Measurements from ENCODE around the gene MED9.

Gene MED9

DNA sequence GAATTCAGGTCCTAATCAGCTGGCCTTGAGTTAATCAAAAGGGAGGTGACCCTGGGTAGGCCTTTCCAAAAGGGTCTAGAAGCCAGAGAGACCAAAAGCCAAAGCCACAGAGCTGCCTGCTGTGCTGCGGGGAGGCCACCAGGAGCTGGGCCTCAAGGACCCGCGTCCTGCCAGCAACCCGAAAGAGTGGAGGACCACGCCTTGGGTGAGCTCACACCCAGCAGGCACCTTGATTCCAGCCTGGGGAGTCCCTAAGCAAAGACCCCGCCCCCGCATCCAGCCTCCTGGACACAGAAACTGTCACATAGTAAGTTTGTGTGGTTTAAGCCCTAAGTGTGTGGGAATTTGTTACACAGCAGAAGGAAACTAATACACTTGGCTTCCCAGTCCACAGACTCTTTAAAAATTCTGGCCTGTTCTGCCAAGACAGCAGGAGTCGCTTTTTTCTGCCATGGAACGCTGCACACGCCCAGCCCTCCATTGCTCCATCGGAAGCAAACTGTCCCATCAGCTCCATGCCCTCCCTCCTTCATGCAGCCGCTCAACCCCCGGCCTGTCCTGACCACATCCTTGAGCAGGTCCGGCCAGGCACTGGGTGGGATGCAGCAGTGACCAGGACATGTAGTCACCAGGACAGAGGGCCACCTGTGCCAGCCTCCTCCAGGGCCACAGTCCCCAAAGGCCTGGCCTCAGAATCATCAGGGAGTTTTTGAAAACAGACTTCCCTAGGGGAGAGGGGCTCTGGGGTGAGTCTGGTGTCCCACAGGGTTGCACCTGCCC is 40.3 kb downstream of the MED9 start:
- DNase-seq (ENCODE audit: low spot score): no peak

DNA sequence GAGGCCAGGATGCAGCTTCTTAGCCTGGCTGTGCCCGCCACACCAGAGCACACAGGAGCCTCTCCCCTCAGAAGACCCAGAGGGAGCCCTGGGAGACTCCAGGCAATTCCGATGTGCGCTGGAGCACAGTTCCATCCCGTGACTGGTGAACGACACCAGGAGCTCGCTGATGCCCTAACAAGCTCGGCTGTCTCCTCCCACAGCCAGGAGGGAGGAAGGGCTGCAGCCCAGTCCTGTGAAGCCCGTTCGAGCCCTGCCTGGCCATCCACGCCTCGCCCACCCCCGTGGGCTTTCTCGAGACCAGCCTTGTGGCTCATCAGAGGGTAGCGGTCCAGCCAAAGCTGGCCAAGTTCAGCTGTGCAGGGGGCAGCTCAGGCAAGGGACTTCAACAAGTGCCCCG is 41.2 kb downstream of the MED9 start:
- no peak for DNase-seq (ENCODE audit: low spot score)

DNA sequence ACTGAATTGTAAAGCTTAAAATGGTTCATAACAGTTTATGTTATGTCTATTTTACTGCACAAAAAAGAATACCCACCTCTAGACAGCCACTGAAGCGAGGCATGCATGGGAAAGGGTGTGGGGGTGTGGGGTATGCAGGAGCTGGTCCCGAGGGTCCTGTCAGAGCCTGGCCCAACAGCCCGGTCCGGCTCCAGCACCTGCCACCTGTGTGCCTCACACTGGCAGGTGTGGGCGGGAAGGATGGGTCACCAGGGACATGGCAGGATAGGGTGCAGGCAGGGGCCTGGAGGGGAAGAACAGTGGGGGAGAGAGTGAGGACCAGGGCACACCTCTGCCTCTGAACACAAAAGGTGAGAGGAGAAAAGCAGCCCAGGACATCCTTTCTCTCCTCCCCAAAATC is 42.2 kb downstream of the MED9 start:
- no peak for DNase-seq (ENCODE audit: low spot score)

GRCh38 chr17:17519886-17520285 is 43.1 kb downstream of the MED9 start:
- no peak for DNase-seq (ENCODE audit: low spot score)

DNA sequence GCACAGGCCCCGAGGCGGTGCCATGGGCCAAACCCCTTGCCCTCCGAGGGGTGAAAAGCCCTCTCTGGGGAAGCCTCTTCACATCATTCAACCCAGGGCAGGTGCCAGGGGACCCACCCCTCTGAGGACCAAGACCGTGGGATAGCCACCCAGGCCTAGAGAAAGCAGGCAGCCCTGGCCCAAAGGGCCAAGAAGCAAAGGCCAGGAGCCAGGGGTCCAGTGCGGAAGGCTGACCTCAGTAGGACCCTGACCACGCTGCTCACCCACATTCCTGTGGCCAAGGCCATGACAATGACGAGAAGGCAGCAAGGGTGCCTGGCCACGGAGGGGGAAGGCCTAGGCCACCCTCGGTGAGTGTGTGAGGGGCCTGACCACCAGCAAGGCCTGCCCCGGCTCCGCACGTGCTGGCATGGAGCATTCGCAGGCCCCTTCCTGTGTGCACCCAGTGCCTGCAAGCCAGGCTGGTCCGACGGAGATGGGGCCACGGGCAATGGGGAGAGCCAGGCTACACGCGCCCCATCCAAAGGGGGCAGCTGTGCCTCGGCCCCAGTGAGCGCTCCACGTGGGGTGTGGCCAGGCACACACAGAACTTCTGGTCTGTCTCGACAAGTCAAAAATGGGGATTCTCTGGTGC is 43.9 kb downstream of the MED9 start:
- DNase-seq (ENCODE audit: low spot score): no peak

DNA sequence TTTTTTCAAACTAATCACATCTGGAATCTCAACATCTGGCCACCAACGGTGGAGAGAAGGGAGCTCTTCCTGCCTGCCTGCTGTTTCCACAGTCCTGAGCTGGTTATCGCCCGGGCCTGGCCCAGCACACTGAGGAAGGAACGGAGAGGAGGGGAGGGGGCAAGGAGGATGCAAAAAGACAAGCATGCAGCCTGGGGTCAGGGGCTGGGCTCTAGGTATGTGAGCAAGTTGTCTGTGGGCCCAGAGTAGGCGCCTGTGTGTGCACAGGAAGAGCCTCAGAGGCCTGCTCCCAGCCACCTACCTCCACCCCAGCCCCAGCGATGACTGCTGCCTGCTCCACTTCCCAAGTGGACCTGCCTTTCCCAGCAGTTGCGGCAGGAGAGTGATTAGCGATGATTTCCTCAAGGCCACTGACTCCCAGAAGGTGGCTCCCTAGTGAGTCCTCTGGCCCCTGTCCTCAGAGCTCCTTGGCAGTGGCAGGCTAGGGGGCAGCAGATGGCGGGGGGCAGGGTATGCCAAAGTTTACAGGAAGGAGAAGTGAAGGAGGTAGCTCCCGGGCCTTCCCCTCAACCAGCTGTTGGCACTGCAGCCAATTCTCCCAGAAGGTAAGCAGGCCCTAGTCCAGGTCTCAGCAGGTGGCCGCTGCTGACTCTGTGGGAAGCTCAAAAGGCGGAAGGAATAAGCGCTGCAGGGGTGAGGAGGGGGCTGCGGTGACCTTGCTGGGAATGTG is 46.4 kb downstream of the MED9 start:
- no peak for DNase-seq (ENCODE audit: low spot score)

DNA sequence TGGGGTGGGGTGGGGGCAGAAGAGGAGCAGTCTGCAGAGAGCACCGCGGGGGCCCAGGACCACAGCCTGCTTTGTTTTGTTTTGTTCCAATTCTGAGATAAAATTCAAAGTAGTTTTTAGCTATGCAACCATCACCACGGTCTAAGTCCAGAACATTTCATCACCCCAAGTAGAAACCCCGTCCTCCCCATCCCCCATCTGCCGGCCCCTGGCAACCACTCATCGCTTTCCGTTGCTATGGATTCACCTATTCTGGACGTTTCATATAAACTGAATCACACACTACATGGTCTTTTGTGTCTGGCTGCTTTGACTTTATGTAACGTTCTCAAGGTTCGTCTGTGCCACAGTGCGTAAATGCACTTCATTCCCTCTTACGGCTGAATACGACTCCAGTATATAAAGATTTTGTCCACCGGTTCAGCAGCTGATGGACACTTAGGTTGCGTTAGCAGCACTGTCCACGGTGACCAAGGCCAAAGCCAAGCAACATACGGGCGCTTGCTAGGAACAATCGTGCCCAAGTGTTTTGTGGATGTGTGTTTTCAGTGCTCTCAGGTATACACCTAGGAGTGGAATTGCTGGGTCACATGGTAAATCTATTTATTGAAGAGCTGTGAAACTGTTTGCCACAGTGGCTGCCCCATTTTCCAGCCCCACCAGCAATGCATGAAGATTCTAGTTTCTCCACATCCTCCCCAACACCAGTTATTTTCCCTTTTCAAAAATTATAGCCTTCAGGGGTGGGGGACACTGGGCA is 47.1 kb downstream of the MED9 start:
- DNase-seq (ENCODE audit: low spot score): no peak

DNA sequence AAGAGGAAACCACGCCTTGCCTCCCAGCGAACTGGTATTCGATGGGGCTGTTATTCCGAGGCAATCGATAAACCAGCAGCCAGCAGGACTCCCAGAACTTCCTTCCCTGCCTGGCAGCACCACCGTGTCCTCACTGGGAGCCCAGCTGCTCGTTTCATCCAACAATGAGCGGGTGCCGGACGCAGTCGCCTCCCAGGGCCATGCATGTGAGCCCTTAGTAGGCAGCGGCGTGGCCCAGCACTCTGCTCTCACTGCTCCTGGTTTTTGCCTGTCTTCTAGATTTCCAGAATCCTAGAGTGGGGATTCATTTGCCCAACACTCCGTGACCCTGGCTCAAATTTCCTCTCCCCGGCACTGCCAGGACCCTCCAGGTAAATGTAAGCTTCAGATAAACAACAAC is 48.5 kb downstream of the MED9 start:
- DNase-seq (ENCODE audit: low spot score): no peak

- no peak for DNase-seq (ENCODE audit: low spot score)
Observed at GRCh38 chr17:17525956-17526355, 49.2 kb downstream of the MED9 start.

DNA sequence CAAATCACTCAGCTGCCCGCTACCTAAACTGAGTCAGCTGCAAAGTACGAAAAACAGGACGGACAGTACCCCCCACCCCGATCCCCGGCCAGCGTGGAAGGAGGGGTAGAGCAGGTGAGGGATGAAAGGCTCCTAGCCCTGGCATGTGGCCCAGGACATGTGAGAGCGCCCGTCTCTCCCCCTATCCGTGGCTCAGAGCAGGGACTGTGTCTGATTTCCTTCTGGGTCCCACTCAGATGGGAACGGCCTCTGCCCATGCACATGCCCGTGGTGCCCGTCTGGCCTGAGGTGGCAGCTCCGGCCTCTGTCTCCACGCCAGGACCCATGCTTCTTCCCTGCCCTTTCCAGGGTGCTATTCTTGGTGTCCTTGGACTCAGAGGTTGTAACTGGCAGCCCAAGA is 49.6 kb downstream of the MED9 start:
- no peak for DNase-seq (ENCODE audit: low spot score)

DNA sequence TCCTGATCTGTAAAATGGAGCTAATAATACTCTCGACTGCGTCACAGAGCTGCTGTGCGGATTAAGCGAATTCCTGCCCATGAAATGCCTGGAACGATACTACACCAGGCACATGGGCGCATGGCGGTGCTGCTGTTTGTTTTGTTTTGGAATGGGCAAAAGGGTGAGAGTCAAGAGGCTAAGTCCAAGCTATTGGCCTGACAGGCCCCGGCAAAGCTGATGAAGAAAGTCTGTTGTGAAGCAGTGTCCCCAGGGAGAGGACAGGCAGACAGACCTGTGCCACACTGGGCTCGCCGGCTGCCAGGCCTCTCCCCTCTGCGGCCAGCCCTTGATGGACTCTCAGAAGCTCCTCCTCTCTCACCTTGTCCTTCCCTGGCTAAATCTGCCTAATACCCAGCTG is 50.7 kb downstream of the MED9 start:
- DNase-seq (ENCODE audit: low spot score): no peak

GRCh38 chr17:17527956-17528500 is 51.2 kb downstream of the MED9 start:
- DNase-seq (ENCODE audit: low spot score): no peak

DNA sequence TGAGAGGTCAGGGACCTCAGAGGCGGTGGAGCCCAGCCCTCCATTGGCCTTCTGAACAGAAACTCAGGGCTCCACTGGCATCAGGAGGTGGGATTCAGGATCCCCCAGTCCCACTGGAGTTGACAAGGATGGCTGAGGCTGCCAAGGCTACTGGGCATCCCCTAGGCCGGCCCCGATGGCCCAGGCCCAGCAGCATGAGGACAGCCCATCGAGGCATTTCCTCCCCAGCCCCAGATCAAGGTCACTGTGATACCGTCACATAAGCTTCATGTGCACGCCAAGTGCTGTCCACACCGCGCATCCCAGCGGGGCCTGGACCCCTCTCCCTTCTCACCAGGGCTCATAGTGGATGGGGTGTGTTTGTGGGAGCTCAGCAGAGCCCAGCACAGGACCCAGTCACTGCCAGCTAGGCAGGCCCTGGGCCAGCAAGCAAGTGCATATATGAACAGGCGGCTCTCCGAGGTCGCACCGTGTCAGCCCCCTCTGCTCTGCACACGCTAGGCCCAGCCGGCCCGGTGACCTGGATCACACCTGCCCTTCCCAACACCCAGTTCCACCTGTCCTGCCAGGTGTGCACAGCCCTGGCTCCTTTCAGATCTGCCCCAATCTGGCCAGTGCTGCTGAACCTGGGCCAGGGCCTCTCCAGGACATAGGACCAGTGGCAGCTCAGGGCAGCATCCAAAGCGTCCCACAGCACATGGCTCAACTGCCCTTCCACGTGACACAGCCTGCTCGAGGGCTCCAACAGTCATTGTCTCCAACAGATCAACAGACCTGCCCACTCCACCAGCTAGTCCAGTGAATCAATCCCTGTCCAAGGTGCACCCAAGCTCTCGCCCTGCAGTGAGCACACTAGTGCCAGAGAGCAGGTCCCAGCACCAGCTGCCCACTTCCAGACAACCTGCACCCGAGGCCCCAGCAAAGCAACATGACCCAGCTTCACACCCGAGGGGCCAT is 52.2 kb downstream of the MED9 start:
- DNase-seq (ENCODE audit: low spot score): no peak

DNA sequence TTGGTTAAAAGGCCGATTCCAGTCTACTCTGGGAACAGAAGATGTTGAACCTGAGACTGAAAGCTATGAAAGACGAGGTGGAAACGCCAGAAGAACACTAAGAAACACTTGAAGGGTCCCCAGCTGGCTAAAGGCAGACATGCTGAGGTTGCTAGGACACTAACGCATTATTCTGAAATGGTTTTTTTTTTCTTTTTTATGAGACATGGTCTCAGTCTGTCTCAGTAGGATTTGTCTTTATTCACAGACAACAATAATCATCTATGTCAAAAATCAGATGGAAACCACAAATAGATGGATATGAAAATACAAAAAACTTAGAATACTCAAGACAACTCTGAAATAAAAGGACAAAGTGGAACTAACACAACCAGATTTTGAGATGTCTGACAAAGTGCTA is 54.4 kb downstream of the MED9 start:
- no peak for DNase-seq (ENCODE audit: low spot score)

- DNase-seq (ENCODE audit: low spot score): no peak
Observed at GRCh38 chr17:17532991-17533390, 56.2 kb downstream of the MED9 start.

DNA sequence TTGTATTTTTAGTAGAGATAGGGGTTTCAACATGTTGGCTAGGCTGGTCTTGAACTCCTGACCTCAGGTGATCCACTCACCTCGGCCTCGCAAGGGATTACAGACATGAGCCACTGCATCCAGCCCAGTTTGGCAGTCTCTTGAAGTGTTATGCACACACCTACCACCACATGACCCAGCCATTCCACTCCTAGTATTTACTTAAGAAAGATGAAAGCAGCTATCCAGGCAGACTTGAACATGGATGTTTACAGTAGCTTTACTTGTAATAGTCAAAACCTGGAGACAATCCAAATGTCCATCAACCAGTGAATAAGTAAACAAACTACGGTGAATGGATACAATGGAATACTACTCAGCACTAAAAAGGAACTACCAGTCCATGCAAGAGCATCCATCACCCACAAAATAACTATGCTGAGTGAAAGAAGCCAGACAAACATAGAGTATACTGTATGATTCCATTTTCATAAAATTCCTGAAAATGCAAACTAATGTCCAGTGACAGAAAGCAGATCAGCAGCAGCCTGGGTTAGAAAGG is 57.2 kb downstream of the MED9 start:
- no peak for DNase-seq (ENCODE audit: low spot score)

DNA sequence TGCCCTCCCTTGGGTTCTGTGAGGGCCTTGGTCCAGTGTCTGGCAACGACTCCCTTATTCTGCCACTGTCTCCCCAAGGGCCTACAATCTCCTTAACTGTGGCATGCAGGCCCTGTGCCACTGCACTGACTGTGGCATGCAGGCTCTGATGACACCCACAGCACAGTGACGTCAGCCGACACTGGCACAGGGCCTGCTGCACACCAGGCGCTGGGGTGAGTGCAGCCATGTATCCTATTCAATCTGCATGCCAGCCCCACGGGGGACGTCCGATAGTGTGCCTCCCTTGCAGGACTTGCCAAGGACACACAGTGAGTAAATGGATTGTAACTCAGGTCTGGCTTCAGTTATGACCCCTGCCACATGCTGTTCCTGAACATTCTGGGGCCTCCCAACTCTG is 59.2 kb downstream of the MED9 start:
- DNase-seq (ENCODE audit: low spot score): no peak

DNA sequence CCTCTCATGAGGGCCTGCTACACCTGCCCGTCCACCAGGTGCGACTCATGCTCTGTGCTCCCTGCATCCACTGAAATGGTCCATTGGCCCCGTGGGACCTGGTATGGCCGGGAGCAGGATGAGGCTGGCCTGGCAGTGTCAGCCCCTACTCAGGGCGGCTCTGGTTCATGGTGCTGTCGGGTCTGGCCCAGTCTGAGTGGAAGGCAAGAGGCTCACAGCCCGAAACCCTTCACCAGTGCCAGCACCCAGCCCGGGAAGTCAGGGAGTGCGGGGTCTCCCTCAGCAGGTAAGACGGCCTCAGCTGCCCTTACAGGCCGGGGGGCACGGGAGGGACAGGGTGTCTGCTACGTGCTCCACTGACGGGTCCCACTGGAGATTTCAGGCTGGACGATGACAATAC is 59.9 kb downstream of the MED9 start:
- no peak for DNase-seq (ENCODE audit: low spot score)

- DNase-seq (ENCODE audit: low spot score): no peak
Observed at GRCh38 chr17:17537311-17538099, 60.7 kb downstream of the MED9 start.

Measured in CD4-positive, alpha-beta T cell treated with Interleukin-6 at 100 ng/mL for 8 hours (primary cell).